K562 (cell line): ENCODE measurements around the gene HOXC10. TPM values are rescaled to one million over a fixed set of nuclear protein-coding genes. Genes with fewer than 3 reads are reported as not detected.

Source experiments
- ATAC-seq: fragments of 200-7000 bp; cut with Tn5 transposase; 3 replicates; pipeline ENCODE4 v1.9.1; 2020; ENCODE audit warnings: moderate library complexity
- BruUV-seq: library from RNA; stranded (reverse); fragments of 400-500 nt; replicated peaks from 2 replicates; lab custom pipeline; 2021; lab: Mats Ljungman, UMichigan
- CTCF ChIA-PET: fragments of 300-600 bp; formaldehyde crosslinking; extraction: SDS; loops from one replicate; lab custom pipeline; 2021; ENCODE audit warnings: low intra/inter-chr PET ratio; lab: Yijun Ruan, JAX
- POLR2A ChIA-PET: fragments of 300-600, 350-650 bp; sonication (Branson Sonifier 250); formaldehyde crosslinking; extraction: SDS; loops from one replicate; lab custom pipeline; 2021; ENCODE audit warnings: antibody characterized with exemption, inconsistent platforms; lab: Yijun Ruan, JAX
- DNase-seq, 4 experiments: peaks; one replicate each; pipeline versions ENCODE4 v3.0.0 to v3.0.0-alpha.2; 2011 to 2018; ENCODE audit warnings: low spot score in 3 of 4, mixed read lengths in 3 of 4; ENCODE audit errors: extremely low read depth in 1 of 4
- FAIRE-seq: peaks from 2 replicates; lab custom pipeline; 2011; peaks lifted over from hg19 to GRCh38; lab: Jason Lieb, UNC
- H2AFZ ChIP-seq: 2 replicates; pipeline ENCODE4 v1.6.0; 2011; ENCODE audit warnings: low read depth, low read length, control low read depth, inconsistent platforms
- H3K27ac ChIP-seq: fragments of 200-600 bp; 3 replicates; pipeline ENCODE4 v1.8.0; 2011; ENCODE audit warnings: low read depth, mild to moderate bottlenecking, control low read depth, inconsistent platforms, low read length, moderate library complexity, mixed read lengths; ENCODE audit errors: extremely low read depth
- H3K27me3 ChIP-seq, 2 experiments: fragments of 300-600 bp in 1 of 2; 2 replicates in 1 of 2; 3 replicates in 1 of 2; pipeline versions ENCODE4 v1.6.0 to v1.8.0; 2011; ENCODE audit warnings: inconsistent platforms in 2 of 2, low read length in 2 of 2, mild to moderate bottlenecking in 1 of 2, mixed read lengths in 1 of 2, moderate library complexity in 1 of 2; ENCODE audit not compliant: control insufficient read depth in 2 of 2, insufficient read depth in 2 of 2
- H3K36me3 ChIP-seq: fragments of 300-600 bp; 3 replicates; pipeline ENCODE4 v1.8.0; 2011; ENCODE audit warnings: mild to moderate bottlenecking, low read length, inconsistent platforms; ENCODE audit not compliant: control insufficient read depth, insufficient read depth
- H3K4me1 ChIP-seq, 2 experiments: fragments of 200-600 bp in 1 of 2; replicated peaks in 1 of 2; 2 replicates in 1 of 2; 3 replicates in 1 of 2; pipeline versions ENCODE4 v1.5.1 to v1.8.0; 2011; ENCODE audit warnings: inconsistent platforms in 2 of 2, low read length in 2 of 2, mild to moderate bottlenecking in 1 of 2, mixed read lengths in 1 of 2, moderate library complexity in 1 of 2; ENCODE audit not compliant: control insufficient read depth in 2 of 2, insufficient read depth in 2 of 2
- H3K4me2 ChIP-seq: 2 replicates; pipeline ENCODE4 v1.6.1; 2011; ENCODE audit warnings: low read length, control low read depth, inconsistent platforms, mixed read lengths; ENCODE audit not compliant: insufficient read depth
- H3K4me3 ChIP-seq: fragments of 200-600 bp; sonication (generic), shearing (Covaris generic); 2 replicates; pipeline ENCODE4 v1.5.1; 2016; ENCODE audit warnings: control low read depth, inconsistent platforms
- H3K79me2 ChIP-seq: fragments of 200-600 bp; 3 replicates; pipeline ENCODE4 v1.8.0; 2011; ENCODE audit warnings: low read length, inconsistent platforms; ENCODE audit not compliant: control insufficient read depth, insufficient read depth
- H3K9ac ChIP-seq, 2 experiments: 2 replicates each; pipeline versions ENCODE4 v1.6.0 to v1.6.1; 2011; ENCODE audit warnings: low read depth in 2 of 2, low read length in 2 of 2, control low read depth in 1 of 2, inconsistent platforms in 1 of 2, mild to moderate bottlenecking in 1 of 2, mixed read lengths in 1 of 2; ENCODE audit not compliant: insufficient read depth in 1 of 2
- H3K9me1 ChIP-seq: one replicate; pipeline ENCODE4 v1.6.0; 2011; ENCODE audit warnings: inconsistent platforms, mild to moderate bottlenecking, low read length, moderate library complexity; ENCODE audit not compliant: control insufficient read depth, insufficient read depth
- H3K9me3 ChIP-seq: replicated peaks from 2 replicates; pipeline ENCODE4 v1.5.1; 2011; ENCODE audit warnings: low read depth, low read length, inconsistent platforms; ENCODE audit not compliant: control insufficient read depth, insufficient read depth
- H4K20me1 ChIP-seq: replicated peaks from 2 replicates; pipeline ENCODE4 v1.6.1; 2011; ENCODE audit warnings: low read length, inconsistent platforms, mixed read lengths; ENCODE audit not compliant: control insufficient read depth, insufficient read depth
- CLOCK ChIP-seq: fragments of 250-450 bp; sonication (Bioruptor Pico); IDR thresholded peaks from 2 replicates; pipeline ENCODE4 v1.4.0; 2020; ENCODE audit warnings: mild to moderate bottlenecking, moderate library complexity, borderline replicate concordance
- ELF1 ChIP-seq: fragments of 200-800 bp; sonication (Bioruptor generic); IDR thresholded peaks from 2 replicates; pipeline ENCODE4 v1.6.1; 2016; ENCODE audit warnings: missing genetic modification characterization, missing compliant biosample characterization
- PATZ1 ChIP-seq: fragments of 250-450 bp; sonication (Bioruptor Pico); IDR thresholded peaks from 2 replicates; pipeline ENCODE4 v1.5.0; 2020; ENCODE audit warnings: mild to moderate bottlenecking, borderline replicate concordance
- ZNF253 ChIP-seq: fragments of 250-450 bp; sonication (Bioruptor Pico); conservative IDR thresholded peaks from 2 replicates; pipeline ENCODE4 v1.6.1; 2021; ENCODE audit warnings: mild to moderate bottlenecking
- WGBS: fragments of 100-300 bp; shearing (Covaris generic); methylation state at CpG from one replicate; pipeline ENCODE4 v1.1.6; 2016; ENCODE audit warnings: low coverage, mixed read lengths; ENCODE audit not compliant: insufficient coverage; ENCODE audit errors: missing lambda C conversion rate; 5-methylcytosine and 5-hydroxymethylcytosine counted together
- in situ Hi-C: fragments of 300-500 bp; cut with MboI; formaldehyde crosslinking; loops from 4 replicates; pipeline ENCODE4 v1.15.0; 2018; ENCODE audit warnings: inconsistent platforms, mixed read lengths
- intact Hi-C: fragments of 100-400 bp; cut with micrococcal nuclease; formaldehyde crosslinking; loops from 2 replicates; pipeline ENCODE4 v1.14.2; 2022
- polyA plus RNA-seq, 8 experiments: library from polyadenylated mRNA; depleted of rRNA in 4 of 8; stranded (reverse) in 5 of 8; unstranded in 3 of 8; fragments of >200 nt; fragmentation: Nextera tagmentation in 2 of 8; fragmentation: Illumina TruSeq in 1 of 8; extraction: Ambion mirVana in 2 of 8; extraction: Trizol in 1 of 8; gene quantifications; 2 replicates each; pipeline versions ENCODE4 v1.2.1 to v1.2.3, GENCODE V29; 2011 to 2014; ENCODE audit warnings: inconsistent platforms in 1 of 8, missing spikeins in 1 of 8
- total RNA-seq, 7 experiments: library from RNA; depleted of rRNA in 6 of 7; stranded (reverse); fragments of >200 nt in 6 of 7; fragmentation: Illumina TruSeq in 2 of 7; extraction: Trizol in 2 of 7; gene quantifications; 2 replicates each; pipeline versions ENCODE4 v1.2.1 to v1.2.3, GENCODE V29; 2011 to 2021; ENCODE audit warnings: low replicate concordance in 1 of 7

HOXC10 gene
- total and polyA plus RNA-seq, 9 of the 15 experiments (the other 6 are each of a cell fraction or from before 2014, with no cell fraction given): 0.13 to 0.77 (median 0.35) TPM; not detected in 2

- Histone ChIP-seq H3K9me3 (no peaks in the 10 kb centered on the region), H3K27ac (no peak overlapping the region), H3K27me3 (peaks cover 37 to 51% of the 10 kb centered on the region in 2 experiments), H3K4me2 (no peak overlapping the region), H4K20me1 (no peaks in the 10 kb centered on the region; the same call in 1 of the 2 replicates), H3K4me3 (no peak overlapping the region), H3K36me3 (no peaks in the 10 kb centered on the region), H3K79me2 (no peaks in the 10 kb centered on the region), H2AFZ (peak overlapping the region; percentile 32; the same call in 1 of the 2 replicates), H3K9me1 (no peaks in the 10 kb centered on the region), H3K4me1 (peaks cover 2 to 21% of the 10 kb centered on the region in 2 experiments; a peak in 2 of 5 replicates), H3K9ac (no peak overlapping the region)
- 13% methylated on average over 15 of the region's 15 CpGs for WGBS
- in situ Hi-C loops: no loop called here
- ATAC-seq (no peak), DNase-seq (no peak), FAIRE-seq (no peak)
- ChIA-PET POLR2A (no interaction called here), CTCF (interaction anchor here (0.6 kb wide), 1 partner anchor 186 kb away, joined by 3 read pairs; no protein-coding TSS in a partner anchor)
- intact Hi-C loops: no loop called here
- no TSS peak for BruUV-seq
- 0 out of 2 replicates have a peak, but pooled peaks have one; percentile 3 for TF ChIP-seq ELF1 (tag)
- TF ChIP-seq CLOCK: no peak
- TF ChIP-seq PATZ1: no peak
- TF ChIP-seq ZNF253 (CRISPR knock-in tag): no peak
Observed at GRCh38 chr12:53978477-53979356, 6.2 kb upstream of the HOXC10 start.
